Esophagus squamous epithelium (tissue), 5 donors: ENCODE data around the gene ZNF345. TPM values are rescaled to one million over a fixed set of nuclear protein-coding genes. Genes with fewer than 3 reads are reported as not detected.

Experiments
- DNase-seq: peaks from one replicate; lab custom pipeline; 2025; lab: John Stamatoyannopoulos, UW
- H3K27ac ChIP-seq, 4 donors: fragments of 200-600 bp; sonication (generic); one replicate each; pipeline ENCODE4 v1.5.1; 2016 to 2019; ENCODE audit warnings: mild to moderate bottlenecking in 1 of 4
- H3K27me3 ChIP-seq, 4 donors: fragments of 200-600 bp; sonication (generic); 1 replicate in 3 of 4; 2 replicates in 1 of 4; pipeline versions ENCODE4 v1.5.1 to v1.6.0; 2017 to 2021; ENCODE audit warnings: antibody characterized with exemption in 1 of 4
- H3K36me3 ChIP-seq, 3 donors: fragments of 200-600 bp; sonication (generic); one replicate each; pipeline ENCODE4 v1.5.1; 2016 to 2019
- H3K4me1 ChIP-seq, 3 donors: fragments of 200-600 bp; sonication (generic); one replicate each; pipeline ENCODE4 v1.5.1; 2017 to 2019
- H3K4me3 ChIP-seq, 4 donors: fragments of 200-600 bp; sonication (generic); 1 replicate in 3 of 4; 2 replicates in 1 of 4; pipeline ENCODE4 v1.5.1; 2016 to 2019; ENCODE audit warnings: mild to moderate bottlenecking in 2 of 4, moderate library complexity in 1 of 4
- H3K9me3 ChIP-seq, 3 donors: fragments of 200-600 bp; sonication (generic); one replicate each; pipeline ENCODE4 v1.5.1; 2016 to 2019
- CTCF ChIP-seq, 6 experiments: fragments of 450-650 bp in 4 of 6; fragments of 200-600 bp in 2 of 6; sonication (generic) in 2 of 6; IDR thresholded peaks; one replicate each; pipeline ENCODE4 v1.5.1; 2016 to 2019; ENCODE audit warnings: antibody characterized with exemption in 6 of 6, mild to moderate bottlenecking in 4 of 6, moderate library complexity in 4 of 6
- POLR2A ChIP-seq, 4 donors: fragments of 450-650 bp; IDR thresholded peaks; one replicate each; pipeline ENCODE4 v1.6.1; 2017; ENCODE audit warnings: antibody characterized with exemption in 4 of 4, mild to moderate bottlenecking in 4 of 4, moderate library complexity in 3 of 4
- WGBS, 2 donors: methylation state at CpG; one replicate each; pipeline ENCODE4 v1.1.5; 2018; 5-methylcytosine and 5-hydroxymethylcytosine counted together
- intact Hi-C: fragments of 100-400 bp; cut with DNase I; formaldehyde crosslinking; loops from one replicate; pipeline ENCODE4 v1.15.0; 2022
- total RNA-seq, 4 donors: library from RNA; depleted of rRNA; stranded (reverse); fragments of >200 nt; gene quantifications; one replicate each; pipeline ENCODE4 v1.1.0, GENCODE V29; 2016
- donor health status: DM: yes; HTN: yes; CAD: no.

The ZNF345 gene
- total RNA-seq, 4 donors from 2014 or later, result 0.87 to 10.3 (median 1.4) TPM

- H3K27ac ChIP-seq, result no peak overlapping the region
- H3K4me3 ChIP-seq, result no peak overlapping the region
- TF ChIP-seq POLR2A (IDR thresholded peaks at IDR 0.05) (no peak), CTCF (IDR thresholded peaks at IDR 0.05) (no peak)
- intact Hi-C loops, result no loop called here
- H3K27me3 ChIP-seq, result no peaks in the 10 kb centered on the region
- peaks cover 0 to 25% (median 11%) of the 10 kb centered on the region in 3 donors for H3K4me1 ChIP-seq
- H3K36me3 ChIP-seq, result peaks cover 0 to 41% (median 0%) of the 10 kb centered on the region in 3 donors
- no peak for DNase-seq
- H3K9me3 ChIP-seq, result peaks cover 0 to 11% (median 3%) of the 10 kb centered on the region in 3 donors
- WGBS, 2 donors, result 44 to 50% methylated on average over 1 of the region's 1 CpG
Measured at GRCh38 chr19:36847968-36848367, 2.7 kb upstream of the ZNF345 start.

- Histone ChIP-seq H3K4me3 (peak overlapping the region; percentile 60 to 93 (median 76)), H3K27ac (peak overlapping the region; percentile 79 to 95 (median 94)), H3K4me1 (peaks cover 0 to 25% (median 11%) of the 10 kb centered on the region in 3 donors), H3K9me3 (peaks cover 0 to 16% (median 6%) of the 10 kb centered on the region in 3 donors), H3K27me3 (no peaks in the 10 kb centered on the region), H3K36me3 (peaks cover 0 to 46% (median 0%) of the 10 kb centered on the region in 3 donors)
- DNase-seq, result peak; percentile 46
- intact Hi-C loops, result no loop called here
- WGBS, 2 donors, result 0 to 1% methylated on average over 20 to 21 of the region's 36 CpGs
- TF ChIP-seq POLR2A (IDR thresholded peaks at IDR 0.05), result peak in 2 of 4 donors; percentile 48 to 60
- no peak for TF ChIP-seq CTCF (IDR thresholded peaks at IDR 0.05)
Measured at GRCh38 chr19:36849701-36850558, 746 bp upstream of the ZNF345 start.

- DNase-seq, result no peak
- TF ChIP-seq CTCF (IDR thresholded peaks at IDR 0.05) (no peak), POLR2A (IDR thresholded peaks at IDR 0.05) (no peak)
- Histone ChIP-seq H3K27me3 (no peaks in the 10 kb centered on the region), H3K4me3 (peak overlapping the region in 2 of 4 donors; percentile 72 to 93), H3K9me3 (peaks cover 0 to 36% (median 17%) of the 10 kb centered on the region in 3 donors), H3K36me3 (peaks cover 0 to 48% (median 3%) of the 10 kb centered on the region in 3 donors), H3K4me1 (peaks cover 0 to 25% (median 11%) of the 10 kb centered on the region in 3 donors), H3K27ac (no peak overlapping the region)
- whole genome bisulfite sequencing, 2 donors, result 95 to 100% methylated on average over 3 of the region's 3 CpGs
- intact Hi-C loops, result no loop called here
Measured at GRCh38 chr19:36851898-36852297, 1.2 kb downstream of the ZNF345 start.

GRCh38 chr19:36876993-36877938 lies 26.6 kb downstream of the ZNF345 start:
- Histone ChIP-seq H3K27ac (no peak overlapping the region), H3K27me3 (no peaks in the 10 kb centered on the region), H3K9me3 (peaks cover 22 to 100% (median 93%) of the 10 kb centered on the region in 3 donors), H3K4me1 (no peaks in the 10 kb centered on the region), H3K36me3 (peaks cover 0 to 83% (median 14%) of the 10 kb centered on the region in 3 donors), H3K4me3 (peak overlapping the region in 1 of 4 donors; percentile 10)
- no peak for DNase-seq
- TF ChIP-seq CTCF (IDR thresholded peaks at IDR 0.05) (no peak), POLR2A (IDR thresholded peaks at IDR 0.05) (no peak)
- WGBS, 2 donors, result 98% methylated on average over 10 of the region's 10 CpGs
- intact Hi-C loops, result no loop called here
